ENCODE data around the gene TRPV6.

Gene TRPV6

DNA sequence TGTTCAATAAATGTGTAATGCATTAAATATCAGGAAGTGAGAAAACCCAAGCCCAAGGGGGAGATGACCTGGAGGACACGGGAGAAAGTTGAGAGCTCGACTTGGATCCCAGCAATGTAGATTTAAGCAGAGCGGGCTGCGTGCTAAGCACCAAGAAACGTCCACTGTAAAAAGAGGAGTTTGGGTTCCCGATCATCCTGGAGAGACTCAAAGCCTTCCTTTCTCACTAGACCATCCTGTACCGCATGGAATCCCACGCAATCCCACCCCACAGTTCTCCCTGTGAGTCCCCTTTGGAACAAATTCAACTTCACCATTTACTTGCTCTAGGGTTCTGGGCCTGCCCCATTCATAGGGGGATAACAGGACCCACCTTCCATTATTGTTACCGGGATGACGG, 2.4 kb downstream of the TRPV6 start:
- no peak for DNase-seq

DNA sequence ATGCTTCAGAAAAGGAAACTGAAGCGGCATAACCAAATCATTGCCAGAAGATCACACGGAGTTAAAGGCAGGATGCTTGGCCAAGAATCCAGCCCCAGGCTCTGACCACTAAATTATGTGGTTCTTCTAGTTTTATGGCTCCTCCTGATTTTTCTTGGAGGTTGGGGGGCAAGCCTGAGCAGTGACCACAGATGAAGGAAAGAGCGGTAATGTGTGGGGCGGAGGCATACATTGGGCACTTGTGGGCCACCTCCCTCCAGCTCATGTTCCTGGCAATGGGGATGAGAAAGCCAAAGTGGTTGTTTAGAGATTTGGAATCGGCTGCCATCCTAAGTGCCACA, 3.2 kb downstream of the TRPV6 start:
- no peak for DNase-seq

DNA sequence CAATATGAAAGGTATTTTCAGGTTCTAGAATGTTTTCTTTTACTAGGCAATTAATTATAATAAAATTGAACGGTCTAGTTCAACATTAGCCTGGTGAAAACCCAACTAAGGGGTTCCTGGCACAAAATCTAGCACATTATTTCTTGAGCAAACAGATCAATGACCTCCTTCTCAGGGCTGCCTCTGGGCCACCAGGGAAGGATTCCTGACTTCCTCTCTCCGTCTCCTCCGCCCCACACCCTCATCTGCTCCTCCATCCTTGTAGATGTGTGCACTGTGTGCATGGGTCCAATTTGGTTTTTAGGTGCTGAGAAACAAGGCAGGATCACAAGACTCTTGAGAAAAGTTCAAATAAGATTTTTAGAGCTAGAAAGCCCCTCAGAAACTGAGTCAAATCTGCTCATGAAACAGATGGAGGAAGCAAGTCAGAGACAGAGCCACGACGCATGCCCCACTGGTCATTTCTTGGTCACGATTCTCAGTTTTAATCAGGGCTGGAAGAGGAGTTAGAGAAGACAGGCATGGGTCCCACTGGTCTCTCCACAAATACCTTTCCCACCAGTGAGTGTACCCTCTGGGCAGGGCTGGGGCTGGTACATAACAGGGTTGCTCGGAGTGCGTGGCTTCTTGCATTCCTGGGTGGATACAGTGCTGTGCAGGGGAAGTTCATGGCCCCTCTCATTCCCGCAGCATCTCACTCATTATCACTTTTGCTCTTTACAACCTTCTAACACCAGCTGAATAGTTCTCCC, 3.8 kb downstream of the TRPV6 start:
- DNase-seq: no peak

DNA sequence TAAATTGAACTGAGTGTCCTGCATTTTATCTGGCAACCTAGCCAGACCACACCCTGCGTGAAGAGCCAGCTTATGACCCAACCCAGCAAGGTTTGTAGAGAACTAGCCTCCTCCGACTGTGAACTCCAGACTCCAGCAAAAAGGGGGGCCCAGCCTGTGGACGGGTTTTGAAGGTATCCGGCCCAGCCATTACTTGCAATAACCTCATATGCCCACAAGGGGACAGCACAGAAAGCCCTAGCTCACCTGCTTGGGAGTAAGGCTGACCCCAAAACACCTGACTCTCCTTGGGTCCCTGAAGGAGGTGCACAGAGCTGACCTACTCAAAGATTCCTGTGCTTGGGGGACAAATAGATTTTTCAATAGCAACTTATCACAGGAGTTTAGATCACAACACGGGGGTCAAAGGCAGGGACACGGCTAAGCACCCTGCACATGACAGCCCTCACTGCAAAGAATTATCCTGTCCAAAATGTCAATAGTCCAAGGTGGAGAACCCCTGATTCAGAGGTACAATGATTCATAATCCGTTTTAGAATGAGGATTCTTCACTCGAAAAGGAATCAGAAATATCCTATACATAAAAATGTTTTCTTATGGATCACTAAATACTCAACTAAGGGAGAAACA, 4.6 kb downstream of the TRPV6 start:
- peak; percentile 41 to 69 (median 60) for DNase-seq

DNA sequence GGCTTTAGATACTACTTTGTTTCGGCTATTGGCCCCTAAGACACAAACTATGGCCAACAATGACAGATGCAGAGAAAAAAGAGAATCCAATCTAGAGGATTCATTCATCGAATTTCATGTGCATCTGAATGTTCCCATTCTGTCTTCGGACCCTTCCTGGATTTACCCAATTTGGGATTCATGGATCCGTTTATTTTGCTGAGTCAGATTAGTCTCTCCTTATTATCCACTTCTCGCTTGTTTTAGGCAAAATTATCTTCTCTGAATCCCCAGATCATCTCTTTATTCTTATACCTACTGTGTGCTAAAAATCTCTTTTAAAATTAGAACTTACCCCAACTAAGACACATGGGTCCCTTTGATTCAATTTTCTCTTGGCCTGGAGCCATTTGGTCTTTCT, 6.5 kb downstream of the TRPV6 start:
- DNase-seq: no peak

DNA sequence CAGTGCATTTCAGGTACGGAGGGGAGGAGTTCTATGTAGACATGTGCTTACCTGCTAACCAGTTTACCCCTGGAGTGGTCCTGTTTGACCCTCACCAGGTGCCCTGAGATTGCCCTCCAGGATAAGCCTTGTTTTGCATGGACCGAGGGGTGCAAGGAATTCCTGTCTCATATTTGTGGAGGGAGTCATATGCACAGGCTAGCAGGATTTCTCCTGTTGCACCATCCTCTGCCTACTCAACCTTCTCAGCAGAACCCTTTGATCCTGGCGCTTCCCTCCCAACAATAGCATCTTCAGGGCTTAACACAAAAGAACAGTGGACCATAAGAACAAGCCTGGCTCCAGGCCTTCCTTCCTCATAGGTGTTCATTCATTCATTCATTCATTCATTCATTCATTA, 7.2 kb downstream of the TRPV6 start:
- no peak for DNase-seq

DNA sequence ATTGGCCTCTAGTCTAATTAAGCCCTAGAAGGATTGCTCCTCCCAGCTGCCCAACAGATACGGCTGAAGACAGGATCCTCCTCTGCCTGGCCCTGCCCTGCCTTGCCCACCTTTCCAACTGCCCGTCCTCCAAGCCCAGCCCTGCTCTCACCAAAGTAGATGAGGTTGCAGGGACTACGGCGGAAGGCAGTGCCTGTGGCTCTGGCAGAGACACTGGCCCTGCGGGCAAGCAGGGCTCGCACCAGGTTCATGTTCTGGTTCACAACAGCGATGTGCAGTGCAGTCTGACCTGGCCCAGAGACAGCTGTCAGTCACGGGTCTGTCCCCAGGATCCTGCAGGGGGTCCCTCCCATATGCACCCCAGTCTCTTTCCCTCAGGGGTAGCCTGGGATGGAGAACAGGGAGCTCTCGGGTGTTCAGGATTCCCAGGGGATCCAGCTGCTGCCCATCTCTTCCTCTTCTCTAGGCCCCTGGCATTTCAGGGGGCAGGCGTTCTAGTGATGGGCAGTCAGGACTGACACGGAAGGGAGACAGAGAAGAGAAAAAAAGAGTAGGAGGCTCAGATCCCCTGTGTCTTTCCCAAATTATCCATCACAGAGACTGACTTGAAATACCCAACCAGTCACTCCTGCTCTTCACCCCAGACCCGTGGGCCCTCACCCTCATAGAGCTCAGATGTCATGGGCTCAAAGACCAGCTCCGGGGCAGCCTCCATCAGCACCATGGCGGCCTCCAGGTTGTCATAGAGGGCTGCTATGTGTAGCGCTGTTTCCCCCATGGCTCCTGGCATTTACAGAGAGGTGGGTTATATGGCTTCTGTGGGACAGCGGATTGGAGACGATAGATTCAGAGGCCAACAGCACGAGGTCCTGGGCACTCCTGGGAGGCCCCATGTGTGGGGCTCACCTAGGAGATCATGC, 8.3 kb downstream of the TRPV6 start:
- no peak for DNase-seq

DNA sequence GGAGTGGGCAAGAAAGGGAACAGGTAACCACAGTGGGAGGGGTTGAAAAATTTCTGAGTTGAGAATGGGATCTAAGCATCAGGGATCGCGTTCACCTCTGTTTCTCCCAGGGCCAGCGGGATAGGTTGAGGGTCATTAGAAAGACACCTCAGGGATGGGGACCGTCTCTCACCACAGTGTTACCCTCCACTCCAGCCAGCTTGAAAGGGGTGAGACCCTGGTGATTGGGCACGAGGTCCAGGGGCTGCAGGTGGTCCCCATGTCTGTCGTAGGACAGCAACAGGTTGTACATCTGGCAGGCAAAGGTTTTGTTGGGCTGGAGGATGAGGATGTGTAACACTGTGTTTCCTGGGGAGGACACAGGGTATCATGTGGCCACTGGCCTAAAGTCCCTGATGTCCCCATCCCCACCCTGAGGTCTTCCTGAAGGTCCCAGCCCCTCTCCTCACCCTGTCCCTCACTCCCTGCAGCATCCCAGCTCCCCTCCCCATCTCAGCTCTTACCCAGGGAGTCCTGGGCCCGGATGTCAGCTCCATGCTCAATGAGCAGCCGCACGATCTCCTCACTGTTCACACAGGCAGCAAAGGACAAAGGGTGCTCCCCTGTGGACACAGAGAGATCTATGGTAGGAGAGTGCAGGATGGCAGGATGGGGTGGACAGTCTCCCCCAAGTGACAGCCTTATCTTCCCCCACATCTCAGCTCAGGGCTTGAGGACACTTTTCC, 9.1 kb downstream of the TRPV6 start:
- no peak for DNase-seq

DNA sequence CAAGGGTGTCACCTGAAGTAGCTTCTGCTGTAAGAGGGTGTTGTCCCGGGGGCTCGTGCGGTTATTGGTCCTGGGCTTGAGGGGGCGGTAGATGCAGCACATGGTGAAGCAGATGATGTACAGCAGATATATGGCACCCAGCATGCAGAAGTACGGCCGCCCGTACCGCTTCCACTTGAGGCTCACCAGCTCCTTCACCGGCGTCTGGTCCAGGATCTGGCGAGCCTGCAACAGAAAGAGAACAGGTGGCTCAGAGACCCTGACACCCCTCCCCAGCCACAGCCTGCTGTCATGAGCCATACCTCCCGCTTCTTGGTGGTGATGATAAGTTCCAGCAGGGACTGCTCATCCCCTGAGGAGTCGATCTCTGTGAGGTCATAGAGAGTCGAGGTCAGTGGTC, 10.1 kb downstream of the TRPV6 start:
- DNase-seq: no peak

DNA sequence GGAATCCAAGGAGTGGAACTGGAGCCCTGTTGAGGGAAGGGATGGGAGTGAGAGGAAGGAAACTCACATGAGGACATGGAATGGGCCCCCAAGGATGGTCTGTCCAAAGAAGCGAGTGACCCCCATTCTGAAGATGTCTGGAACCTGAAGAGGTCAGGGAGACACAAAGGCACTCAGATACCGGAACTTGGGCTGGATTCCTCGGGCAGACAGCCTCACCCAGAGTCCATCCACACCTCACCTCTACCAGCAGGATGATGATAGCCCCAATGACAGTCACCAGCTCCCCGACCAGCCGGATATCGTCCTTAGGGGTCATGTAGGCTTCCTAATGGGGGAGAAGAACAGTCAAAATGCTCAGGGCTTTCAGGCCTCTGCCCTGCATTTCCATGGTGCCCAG, 10.7 kb downstream of the TRPV6 start:
- DNase-seq: no peak

DNA sequence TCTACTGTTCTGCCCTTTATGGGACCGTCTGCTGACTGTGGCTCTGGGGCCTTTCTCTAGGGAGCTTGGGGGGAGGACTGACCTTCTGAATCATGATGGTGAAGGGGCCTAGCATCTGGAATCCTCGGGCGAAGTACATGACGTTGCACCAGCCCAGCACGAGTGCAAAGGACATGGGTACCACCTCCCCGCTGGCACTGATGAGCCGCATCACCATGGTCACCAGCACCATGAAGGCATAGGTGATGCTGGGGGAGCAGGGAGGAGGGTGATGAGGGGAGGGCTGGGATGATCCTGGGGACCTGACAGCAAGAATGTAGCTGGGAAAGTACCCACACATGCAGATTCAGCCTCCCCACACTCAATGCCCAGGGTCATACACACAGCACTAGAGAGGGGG, 11.1 kb downstream of the TRPV6 start:
- no peak for DNase-seq

DNA sequence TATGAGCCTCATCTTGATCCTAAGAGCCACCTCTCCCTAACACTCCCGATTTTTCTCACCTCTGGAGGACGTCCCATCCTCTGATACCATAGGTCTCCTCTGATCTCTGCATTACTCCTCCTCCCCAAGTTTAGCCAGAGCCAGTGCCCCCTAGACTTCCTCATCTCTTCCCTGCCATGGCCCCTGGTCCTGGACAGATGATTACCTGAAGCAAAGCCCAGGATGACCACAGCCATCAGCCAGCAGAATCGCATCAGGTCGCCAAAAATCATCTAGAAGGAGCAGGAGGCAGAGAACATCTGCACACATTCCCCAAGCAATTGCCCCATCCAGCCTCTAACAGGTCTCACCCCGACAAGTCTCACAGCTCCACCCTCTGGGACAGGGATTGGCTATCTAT, 11.7 kb downstream of the TRPV6 start:
- DNase-seq: no peak

DNA sequence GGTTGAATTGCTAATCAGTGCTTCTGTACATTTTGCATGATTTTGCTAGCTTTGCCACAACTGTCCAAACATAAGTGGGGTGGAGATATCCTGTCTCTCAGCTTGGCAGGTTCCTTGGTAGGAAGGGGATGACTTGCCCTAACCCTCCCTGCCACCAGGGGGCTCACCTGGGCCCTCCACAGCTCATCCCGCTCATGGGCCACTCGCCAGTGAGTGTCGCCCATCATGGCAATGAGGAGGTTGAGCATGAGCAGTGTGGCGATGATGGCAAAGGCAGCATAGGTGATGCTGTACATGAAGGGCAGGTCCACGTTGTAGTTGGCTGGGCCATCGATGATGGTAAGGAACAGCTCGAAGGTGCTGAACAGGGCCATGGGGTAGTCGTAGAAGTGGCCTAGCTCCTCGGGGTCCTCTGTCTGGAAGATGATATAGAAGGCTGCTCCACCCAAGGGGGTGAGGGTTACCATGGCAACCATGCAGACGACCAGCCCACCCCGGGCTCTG, 12.2 kb downstream of the TRPV6 start:
- DNase-seq: peak; percentile 34 to 68 (median 42)

DNA sequence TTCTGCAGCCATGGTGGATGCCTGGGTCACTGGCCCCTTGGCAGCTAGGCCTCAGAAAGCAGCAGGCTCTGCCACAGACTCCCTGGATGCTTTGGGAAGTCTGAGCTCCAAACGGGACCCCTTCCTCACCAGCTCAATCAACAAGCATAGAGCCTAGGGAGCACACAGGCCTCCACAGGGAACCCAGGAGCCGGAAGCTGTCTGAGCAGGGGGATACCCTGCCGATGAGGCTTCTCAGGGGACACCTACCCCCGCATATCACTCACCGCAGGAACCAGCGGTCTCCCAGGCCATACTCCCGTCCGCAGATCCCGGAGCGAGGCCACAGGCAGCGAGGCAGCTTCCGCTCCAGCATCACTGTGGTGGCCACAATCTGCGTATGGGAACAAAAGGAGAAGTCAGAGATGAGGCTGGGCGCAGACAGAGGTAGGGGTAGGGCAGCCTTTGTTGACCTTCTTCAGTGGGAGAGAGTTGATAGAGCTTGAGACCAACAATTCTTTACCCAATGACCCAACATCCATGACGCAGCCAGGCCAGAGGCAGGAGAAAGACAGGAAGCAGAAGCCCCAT, 13.4 kb downstream of the TRPV6 start:
- peak in 2 of 4 experiments; percentile 17 to 18 for DNase-seq

DNA sequence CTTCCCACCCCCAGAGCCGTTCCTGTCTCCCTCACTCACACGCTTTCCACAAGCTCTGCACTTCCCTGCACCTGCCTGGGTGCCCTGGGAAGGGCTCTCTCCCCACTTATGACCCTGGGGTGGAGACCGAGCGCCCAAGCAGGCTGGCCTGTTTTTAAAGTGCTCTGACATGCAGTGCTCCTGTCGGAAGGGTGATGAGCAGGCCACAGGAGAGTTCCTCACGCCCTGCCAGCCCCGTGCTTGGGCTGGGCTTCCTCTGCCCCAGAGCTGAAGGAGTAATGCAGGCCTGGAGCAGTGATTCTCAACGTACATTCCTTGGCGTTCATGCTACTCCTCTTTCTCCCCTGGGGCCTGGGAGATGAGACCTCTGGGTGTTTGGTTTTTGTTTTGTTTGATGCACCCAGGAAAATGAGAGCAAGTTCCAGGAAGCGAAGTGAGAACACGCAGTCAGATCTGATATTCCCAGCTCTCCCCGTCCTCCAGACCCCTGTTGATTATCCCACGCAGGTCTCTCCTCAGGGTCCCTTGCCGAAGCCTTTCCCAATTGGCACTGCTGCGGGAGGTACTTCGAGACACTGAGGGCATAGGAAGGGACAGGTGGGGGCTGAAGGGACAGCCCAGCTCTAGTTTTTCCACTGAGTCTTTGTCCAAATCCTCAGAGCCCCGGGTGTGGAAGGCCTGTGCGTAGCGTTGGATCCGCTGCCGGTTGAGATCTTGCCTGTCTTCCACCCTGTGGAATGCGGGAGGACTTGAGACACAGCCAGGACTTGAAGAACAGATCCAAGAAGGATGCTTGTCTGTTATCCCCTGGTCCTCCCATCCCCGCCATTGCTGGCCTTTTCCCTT, 14.1 kb downstream of the TRPV6 start:
- DNase-seq: no peak

DNA sequence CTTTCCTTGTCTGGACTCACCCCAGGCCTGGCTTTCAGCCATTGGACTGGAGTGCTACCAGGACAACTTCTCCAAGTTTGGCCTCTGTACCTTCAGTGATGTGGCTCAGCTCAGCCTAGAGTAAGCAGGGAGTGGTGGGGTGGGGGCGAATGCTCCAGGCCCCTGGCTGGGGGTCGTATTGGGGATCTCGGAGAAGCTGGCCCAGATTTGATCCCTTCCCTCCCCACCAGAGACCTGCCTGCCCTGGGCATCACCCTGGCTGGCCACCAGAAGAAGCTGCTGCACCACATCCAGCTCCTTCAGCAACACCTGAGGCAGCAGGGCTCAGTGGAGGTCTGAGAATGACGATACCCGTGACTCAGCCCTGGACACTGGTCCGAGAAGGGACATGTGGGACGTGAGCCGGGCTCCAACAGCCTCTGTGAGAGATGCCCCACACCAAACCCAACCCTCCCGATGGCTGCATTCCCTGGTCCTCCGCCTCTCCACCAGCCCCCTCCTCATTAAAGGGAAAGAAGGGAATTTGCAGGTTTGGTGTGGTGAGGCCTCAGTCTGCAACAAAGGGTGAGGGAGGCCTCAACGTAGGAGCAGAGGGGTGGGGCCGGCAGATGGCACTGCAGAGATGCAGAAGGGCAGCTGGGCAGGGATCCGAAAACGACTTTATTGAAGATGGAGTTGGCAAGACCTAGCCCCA, 14.8 kb downstream of the TRPV6 start:
- DNase-seq: no peak

DNA sequence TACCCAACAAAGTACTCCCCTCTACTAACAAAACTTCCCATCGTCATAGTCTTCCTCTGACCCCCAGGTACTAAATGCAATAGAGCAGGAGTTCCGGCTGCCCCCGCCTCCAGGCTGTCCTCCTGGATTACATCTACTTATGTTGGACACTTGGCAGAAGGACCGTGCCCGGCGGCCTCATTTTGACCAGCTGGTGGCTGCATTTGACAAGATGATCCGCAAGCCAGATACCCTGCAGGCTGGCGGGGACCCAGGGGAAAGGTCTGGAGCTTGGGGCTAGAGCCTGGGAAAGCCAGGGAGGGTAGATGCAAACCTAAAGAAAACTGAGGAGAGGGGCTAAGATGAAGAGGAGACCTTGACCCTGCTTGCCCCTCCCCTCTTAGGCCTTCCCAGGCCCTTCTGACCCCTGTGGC, 15.4 kb downstream of the TRPV6 start:
- DNase-seq: no peak

DNA sequence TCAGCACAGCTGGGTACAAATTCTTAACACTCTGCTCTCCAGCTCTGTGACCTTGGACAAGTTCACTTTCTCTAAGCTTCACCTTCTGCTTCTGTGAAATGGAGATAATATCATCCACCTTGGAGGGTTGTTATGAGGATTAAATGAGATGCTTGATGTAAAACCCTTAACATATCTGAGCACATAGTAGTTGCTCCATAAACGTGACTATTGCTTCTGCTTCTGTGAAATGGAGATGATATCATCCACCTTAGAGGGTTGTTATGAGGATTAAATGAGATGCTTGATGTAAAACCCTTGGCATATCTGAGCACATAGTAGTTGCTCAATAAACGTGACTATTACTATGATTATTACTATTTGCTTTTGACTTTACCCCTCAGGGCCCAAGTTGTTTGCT, 16.1 kb downstream of the TRPV6 start:
- DNase-seq: no peak

DNA sequence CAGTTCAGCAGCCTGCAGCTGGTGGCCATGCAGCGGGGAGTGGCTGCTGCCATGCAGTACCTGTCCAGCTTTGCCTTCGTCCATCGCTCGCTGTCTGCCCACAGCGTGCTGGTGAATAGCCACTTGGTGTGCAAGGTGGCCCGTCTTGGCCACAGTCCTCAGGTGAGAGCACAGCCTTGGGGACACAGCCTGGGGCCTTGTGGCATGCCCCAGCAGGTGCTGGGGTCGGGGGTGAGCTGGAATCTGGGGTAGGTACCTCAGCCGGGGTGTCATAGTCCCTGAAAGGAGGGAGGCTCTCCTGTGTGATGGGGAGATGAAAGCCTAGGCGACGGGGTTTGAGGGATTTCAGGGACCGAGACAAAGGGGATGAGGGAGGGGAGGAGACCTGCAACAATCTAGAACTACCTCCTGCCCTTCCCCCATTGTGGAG, 16.5 kb downstream of the TRPV6 start:
- DNase-seq: no peak

DNA sequence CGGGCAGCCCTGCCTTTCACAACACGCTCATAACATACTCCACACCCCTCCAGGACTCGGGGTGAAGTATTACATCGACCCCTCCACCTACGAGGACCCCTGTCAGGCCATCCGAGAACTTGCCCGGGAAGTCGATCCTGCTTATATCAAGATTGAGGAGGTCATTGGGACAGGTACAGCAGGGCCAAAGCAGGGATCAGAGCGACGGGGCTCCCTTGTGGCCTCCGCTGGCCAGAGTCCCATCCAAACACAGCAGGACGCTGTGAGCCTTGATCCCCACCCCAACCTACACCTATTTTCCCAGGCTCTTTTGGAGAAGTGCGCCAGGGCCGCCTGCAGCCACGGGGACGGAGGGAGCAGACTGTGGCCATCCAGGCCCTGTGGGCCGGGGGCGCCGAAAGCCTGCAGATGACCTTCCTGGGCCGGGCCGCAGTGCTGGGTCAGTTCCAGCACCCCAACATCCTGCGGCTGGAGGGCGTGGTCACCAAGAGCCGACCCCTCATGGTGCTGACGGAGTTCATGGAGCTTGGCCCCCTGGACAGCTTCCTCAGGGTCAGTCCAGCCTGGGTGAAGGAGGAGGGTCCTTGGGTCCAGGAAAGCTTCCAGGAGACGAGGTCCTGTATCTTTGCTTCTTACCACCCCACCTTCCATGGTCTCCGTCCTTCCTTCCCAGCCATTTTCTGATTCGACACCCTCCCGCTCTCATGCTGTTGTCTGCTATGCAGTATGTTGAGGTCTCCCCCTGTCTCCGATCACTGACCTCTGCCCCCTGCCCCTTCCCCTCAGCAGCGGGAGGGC, 17.2 kb downstream of the TRPV6 start:
- no peak for DNase-seq

Data from suppressor macrophage (primary cell).